ENCODE results near the gene ANKRD44.

ANKRD44 gene

DNA sequence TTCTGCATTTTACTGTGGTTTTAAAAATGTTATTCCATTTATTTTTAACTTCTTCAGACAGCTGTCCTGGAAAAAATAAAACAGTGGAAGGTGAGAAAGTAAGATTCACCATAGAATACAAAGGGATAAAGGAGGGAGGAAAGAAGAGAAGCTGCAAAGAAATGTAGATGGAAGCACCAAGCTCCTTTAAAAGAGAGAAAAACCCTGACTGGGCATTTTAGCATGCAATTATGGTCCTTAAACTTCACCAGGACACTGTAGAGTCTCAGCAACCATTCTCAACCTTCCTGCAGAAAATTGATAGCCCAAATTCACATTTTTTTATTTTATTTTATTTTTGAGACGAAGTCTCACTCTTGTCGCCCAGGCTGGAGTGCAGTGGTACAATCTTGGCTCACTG, 11.6 kb upstream of the ANKRD44 start:
- no peak for DNase-seq (ENCODE audit: low read depth)

DNA sequence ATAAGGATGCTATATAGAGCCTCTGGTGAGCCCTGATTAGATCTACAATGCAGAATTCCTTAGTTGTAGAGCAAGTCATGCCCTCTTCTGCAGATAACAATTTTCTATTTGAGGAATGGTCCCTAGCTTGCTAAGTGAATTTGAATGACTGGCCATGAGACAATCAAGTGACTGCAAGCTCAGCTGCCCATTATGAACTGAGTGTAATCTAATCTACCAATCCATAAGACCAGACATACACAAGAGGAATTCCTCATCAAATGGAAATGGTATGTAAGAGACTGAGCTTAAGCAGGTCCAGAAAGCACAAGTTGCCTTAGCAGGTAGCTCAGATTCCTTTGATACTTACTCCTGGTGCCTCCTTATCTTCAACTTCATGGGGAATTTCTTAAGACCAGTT, 4.8 kb upstream of the ANKRD44 start:
- DNase-seq (ENCODE audit: low read depth) = no peak

DNA sequence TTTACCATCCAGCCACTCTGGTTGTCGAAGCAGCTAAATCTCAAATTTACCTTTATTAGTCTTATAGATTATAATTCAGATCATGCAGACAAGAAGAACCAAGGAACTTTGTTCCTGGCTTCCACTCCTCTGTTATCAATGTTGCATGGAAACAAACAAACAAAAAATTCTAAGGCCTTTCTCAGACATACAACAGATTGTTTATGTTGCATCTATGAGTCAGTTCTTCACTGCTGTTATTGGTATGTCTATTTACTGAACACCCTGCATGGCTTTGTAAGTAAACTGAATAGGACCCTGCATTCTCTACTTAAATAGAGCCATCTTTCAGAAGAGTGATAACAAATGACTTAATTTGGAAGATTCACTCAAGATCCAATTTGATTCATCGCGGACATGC, 1.6 kb upstream of the ANKRD44 start:
- DNase-seq (ENCODE audit: low read depth) = no peak

DNA sequence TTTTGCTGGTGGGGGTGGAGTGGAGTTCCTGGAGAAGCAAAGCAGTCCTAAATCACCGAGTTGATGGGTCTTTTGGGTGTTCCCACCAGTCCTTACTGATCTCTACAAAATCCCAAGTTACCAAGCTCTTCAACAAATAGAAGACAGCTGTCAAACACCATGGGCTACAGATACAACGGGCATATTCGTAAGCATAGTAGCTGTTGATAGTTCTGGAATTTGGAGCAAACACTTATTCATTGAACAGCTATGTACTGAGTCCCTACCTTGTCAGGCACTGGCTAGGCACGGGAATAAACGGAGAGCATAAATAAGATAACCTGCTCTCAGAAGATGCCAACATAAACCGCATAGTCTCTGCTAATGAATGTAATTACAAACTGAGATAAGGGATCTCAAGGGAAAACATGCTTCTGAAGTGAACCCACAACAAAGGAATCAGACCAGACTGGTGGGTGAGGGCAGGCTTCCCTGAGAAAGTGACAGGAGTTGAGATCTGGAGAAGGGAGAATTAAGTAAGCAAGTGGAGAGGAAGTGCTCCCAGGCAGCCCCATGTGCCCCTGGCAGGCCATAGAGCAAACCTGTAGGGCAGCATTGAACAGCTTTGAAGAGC, 947 bp upstream of the ANKRD44 start:
- DNase-seq (ENCODE audit: low read depth) = no peak

DNA sequence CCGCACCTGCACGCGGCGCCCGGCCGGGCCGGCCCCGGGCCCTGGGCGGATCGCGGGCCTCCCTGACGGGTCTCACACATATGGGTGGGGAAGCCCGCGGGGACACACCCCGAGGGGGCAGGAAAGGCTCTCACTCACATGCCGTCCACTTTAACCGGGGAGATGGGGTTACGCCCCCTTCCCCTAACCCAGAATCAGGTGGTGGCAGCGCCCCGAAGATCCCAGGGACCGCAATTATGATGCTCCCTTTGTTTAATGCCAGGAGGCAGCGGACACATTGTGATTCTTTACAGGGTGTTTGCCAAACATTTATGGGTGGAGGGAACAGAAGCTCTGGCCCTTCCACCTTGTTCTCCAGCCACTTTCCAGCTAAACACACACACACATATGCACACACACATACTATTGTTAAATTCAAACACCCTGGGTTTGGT, 424 bp upstream of the ANKRD44 start:
- no peak for DNase-seq (ENCODE audit: low read depth)

DNA sequence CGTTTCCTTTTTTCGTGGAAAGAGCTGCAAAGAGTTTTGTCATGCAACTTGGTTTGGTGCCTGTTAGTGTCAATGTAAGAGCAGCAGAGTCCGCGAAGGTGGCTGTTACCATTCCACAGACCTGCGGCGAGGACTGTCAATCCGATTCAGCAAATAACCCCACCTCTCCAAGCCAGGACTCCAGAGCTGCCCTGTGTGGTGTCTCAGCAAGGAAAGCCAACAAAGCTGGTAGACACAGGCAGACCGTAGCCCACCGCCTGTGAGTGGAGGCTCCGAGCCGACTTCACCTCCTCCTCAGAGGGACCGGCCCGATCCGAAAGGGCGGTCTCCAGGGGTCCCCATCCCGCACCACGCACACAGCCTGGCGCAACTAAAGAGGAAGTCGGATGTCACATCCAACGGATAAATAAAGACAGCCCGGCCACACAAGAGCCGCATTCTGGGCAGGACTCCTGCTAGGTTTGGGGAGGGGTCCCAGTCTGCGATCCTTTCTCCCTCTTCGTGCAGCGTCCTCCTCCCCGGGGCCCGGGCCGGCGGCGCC, 819 bp downstream of the ANKRD44 start:
- no peak for DNase-seq (ENCODE audit: low read depth)

DNA sequence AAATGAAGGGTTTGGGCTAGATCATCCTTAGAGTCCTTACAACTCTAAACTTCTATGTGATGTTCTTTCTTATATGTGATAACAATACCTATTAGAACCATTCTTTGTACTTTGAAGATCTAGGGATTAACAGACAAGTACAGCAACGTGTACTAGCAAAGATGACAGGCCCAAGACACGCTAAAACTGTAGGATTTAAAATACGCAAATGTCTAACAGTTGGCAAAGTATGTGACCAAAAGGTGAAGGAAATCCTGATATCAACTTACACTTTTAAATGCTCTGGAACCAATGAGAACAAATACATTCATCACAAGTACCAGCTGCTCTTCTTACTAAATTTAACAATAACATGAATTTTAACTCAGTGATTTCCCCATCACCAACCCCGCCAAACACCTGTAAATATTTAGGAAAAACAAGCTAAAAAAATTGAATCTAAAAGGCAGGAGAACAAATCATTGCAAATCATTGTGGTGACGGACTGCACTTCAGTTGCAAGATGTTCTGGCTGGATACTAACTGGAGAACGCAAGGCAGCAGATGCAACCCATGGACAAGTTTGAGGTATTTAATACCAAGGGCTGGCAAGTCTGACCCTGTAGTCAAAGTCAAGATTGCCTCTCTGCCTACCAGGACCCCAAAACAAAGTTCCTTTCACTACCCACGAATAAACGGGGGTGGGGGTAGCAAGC, 1.4 kb downstream of the ANKRD44 start:
- no peak for DNase-seq (ENCODE audit: low read depth)

DNA sequence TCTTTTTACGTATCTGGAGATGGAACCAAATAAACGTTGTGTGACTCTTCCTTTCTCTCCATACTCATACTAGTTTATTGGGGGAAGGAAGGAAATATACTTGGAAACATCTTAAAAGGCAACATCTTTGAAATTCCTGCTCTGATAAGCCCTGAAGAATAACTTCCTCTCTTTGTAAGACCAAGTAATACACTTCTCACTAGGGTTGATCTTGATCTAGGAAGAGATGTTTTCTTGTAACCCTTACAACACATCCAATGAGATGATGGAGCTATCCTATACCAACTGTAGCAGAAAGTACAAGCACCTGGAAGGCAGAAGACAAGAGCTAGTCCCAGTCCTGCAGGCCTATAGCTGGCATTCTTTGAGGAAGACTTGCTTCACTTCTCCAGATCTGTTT, 2.0 kb downstream of the ANKRD44 start:
- no peak for DNase-seq (ENCODE audit: low read depth)

DNA sequence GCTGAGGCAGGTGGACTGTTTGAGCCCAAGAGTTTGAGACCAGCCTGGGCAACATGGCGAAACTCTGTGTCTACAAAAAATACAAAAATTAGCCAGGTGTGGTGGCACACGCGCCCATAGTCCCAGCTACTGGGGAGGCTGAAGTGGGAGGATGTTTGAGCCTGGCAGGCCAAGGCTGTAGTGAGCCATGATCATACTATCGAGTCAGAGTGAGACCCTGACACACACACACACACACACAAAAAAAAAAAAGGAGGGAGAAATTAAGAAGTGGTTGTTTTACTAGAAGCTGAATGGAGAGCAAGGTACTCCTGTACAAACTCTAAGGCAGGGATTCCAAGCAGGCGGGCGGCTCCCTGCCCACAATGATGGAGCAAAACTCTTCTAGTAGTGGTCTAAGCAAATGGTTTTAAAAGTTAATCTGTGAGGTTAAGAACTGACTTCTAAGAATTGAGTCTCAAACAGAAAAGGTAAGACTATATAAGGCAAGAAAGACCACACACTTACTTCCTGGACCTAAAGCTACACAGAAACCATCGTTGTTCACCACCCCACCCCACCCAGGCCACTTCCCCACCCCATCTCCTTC, 2.6 kb downstream of the ANKRD44 start:
- DNase-seq (ENCODE audit: low read depth) = no peak

DNA sequence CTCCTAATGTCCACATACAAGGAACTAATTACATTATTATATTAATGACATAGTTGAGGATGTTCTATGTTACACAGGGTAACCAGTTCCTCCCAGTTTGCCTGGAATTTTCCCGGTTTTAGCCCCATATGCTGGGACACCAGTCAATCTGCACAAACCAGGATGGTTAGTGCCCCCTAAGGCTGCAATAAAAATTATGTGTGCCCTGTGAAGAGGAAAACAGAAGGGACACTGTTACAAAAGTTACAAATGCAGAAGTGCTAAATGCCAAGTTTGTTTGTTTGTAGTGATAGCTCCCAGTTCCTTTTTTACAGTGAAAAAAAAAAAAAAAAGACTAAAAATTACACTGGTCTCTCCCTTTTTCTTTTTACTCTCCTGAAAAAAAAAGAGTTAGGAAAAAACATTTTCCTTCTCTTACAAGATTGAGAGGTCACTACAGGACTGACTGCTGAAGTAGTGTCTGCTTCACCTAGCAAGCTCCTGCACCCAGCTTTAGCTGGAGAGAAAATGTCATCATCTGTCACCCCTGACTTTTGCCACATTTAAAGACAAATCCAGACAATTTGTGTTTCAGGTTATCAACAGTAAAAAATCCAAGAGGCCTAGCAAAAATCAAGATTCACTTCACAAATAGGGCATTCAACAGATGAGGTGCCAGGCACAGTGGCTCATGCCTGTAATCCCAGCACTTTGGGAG, 3.2 kb downstream of the ANKRD44 start:
- DNase-seq (ENCODE audit: low read depth) = no peak

DNA sequence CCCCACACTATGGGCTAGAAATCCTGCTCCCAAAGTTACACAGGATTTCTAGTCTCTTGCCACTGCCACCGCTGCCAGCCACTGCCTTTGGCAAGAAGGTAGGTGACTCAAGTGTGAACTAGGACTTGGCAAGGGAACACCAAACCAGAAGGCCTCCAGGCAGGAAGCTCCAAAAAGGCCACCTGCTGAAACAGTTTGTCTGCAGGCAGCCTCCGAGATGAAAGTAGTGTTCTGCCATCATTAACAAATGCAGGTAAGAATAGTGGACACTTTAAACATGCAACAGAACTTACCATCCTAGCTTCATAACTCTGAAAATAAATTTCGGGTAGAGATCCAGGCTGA, 3.9 kb downstream of the ANKRD44 start:
- no peak for DNase-seq (ENCODE audit: low read depth)

DNA sequence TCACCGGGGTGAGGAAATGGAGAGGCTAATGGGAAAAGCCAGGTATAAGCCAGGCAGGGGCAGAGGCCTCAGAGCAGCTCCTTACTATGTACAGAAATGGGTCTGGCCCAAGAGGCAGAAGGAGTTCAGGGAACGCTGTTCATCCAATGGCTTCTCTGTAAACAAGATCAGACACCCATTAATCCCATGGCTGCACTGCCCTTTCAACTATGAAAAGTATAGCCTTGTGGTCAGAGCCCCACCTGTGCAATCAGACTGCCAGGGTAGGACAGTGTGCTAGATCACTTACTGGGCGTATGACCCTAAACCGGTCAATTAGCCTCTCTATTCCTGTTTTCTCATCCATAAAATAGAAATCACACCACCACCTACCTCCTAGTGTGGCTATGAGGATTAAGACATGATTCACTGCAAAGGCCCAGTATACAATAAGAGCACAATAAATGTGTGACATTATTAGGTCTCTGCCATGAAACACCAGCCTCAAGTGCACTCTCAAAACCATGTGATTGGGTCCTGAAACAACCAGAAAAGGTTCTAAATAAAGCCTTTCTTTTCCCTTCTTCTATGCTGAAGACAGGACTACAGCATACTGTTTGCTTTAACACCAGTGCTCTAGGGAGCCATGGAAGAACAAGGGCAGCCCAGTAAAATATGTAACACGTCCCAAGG, 4.4 kb downstream of the ANKRD44 start:
- DNase-seq (ENCODE audit: low read depth) = no peak

DNA sequence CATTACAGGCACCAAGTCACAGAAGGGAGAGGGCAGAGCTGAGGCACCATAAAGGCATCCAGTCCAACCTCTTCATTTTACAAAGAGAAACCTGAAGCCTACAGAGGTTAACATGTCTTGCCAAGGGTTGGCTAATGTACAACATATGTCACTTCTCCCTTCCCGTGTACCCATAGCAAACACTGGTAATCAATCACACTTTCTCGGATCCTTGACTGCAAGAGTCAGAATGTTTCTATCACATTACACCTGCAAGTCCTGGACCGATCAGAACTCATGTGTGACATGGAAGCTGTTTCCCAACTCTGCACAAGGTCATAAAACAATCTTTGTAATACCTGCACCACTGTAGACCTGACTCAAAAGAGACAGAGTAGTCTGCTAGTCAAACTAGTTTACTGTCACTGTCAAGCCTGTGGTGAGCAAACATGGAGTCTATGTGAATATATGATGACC, 6.0 kb downstream of the ANKRD44 start:
- no peak for DNase-seq (ENCODE audit: low read depth)

DNA sequence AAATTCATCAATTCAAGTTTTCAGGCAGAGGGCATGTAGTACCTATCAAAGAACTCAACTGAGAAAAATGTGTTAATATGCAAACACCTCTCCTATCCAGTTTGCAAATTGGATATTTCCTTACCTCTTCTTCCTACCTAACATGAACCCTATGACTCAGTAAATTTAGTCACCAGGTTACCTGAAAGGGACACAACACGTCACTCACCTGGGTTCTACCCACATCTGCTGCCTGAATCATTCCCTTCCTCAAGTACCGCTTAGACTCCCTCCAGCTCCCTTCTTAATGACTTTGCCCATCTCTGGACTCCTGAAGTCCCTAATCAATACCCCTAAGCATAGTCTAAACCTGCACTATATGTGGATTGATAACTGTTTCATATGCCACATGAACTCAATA, 10.4 kb downstream of the ANKRD44 start:
- no peak for DNase-seq (ENCODE audit: low read depth)

DNA sequence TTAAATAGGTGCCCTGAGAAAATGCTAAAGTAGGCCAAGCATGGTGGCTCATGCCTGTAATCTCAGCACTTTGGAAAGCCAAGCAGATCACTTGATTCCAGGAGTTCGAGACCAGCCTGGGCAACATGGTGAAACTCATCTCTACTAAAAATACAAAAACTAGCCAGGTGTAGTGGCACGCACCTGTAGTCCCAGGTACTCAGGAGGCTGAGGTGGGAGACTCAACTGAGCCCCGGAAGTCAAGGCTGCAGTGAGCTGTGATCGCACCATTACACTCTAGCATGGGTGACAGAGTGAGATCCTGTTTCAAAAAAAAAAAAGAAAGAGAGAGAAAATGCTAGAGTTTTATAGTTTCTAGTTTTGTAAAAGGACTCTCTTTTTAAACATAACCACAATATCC, 12.0 kb downstream of the ANKRD44 start:
- DNase-seq (ENCODE audit: low read depth) = no peak

DNA sequence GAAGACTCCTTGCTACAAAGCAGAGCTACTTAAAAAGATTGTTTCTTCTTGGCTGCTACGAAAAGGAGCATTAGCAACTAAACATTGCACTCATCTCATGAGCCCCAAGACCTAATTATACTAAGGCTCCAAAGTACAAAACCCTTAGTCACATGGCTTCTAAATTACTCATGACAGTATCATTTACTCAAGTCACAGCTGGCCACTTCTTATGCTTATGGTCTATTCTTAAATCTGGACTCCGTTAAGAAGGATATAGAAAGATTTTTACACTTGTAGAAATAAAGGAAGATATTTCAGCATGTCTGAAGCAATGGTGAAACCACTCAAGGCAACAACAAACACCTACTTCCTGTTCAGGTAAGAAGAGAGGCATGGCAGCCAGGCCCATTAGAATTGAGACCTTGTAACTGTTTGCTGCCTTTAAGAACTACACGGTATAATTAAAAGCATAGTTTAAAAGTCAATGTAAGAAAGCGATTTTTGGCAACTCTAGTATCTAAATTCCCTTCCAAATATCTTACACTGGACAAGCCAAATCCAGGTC, 12.7 kb downstream of the ANKRD44 start:
- DNase-seq (ENCODE audit: low read depth) = no peak

DNA sequence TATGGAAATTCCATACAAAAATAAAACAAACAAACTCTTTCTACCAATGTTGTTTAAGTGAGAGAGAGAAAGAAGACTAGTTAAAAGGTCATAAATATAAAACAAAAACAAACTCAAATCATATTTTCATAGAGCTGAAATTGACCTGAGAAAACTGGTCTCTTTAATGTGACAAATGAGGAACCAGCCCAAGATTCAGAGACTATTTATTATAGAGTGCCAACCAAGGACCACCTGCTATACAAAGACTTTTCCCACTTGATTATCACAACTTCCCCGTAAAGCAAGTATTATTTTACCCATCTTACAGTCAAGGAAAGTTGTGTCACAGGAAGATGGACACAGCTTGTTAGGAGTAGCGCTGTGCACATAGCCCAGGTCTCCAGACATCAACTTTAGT, 13.3 kb downstream of the ANKRD44 start:
- no peak for DNase-seq (ENCODE audit: low read depth)

DNA sequence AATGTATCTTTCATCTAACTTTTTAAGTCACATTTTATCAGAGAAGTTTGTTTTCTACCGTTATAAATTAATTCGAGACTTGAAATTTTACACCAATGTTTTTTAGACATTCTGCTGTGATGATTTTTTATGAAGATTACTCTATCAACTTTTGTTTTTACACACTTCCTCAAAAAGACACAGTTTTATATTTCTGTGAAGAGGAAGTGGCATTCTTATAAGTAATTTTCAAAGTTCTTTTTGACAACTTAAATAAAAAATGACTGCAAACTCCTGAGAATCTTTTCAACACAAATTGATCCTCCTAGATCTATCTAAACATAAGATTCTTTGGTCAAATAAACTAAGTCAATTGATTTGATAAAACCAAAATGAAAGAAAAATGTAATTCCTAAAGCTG, 13.7 kb downstream of the ANKRD44 start:
- DNase-seq (ENCODE audit: low read depth) = no peak

DNA sequence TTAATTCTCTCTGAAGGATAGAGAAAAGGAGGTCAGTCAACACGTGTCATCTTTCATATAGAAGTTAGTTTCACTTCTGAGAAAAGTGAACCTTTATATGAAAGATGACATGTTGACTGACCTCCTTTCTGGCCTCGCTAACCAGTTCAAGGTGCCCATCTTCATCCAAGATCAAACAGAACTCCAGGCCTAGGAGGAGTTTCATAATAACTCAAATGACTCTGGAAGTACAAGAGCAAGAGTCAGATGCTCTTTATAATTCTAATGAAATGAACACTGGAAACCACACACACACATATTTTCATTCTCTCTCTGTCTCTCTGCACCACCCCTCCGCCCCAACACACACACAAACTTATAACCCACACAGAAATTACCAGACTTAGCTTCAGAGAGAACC, 16.3 kb downstream of the ANKRD44 start:
- no peak for DNase-seq (ENCODE audit: low read depth)

DNA sequence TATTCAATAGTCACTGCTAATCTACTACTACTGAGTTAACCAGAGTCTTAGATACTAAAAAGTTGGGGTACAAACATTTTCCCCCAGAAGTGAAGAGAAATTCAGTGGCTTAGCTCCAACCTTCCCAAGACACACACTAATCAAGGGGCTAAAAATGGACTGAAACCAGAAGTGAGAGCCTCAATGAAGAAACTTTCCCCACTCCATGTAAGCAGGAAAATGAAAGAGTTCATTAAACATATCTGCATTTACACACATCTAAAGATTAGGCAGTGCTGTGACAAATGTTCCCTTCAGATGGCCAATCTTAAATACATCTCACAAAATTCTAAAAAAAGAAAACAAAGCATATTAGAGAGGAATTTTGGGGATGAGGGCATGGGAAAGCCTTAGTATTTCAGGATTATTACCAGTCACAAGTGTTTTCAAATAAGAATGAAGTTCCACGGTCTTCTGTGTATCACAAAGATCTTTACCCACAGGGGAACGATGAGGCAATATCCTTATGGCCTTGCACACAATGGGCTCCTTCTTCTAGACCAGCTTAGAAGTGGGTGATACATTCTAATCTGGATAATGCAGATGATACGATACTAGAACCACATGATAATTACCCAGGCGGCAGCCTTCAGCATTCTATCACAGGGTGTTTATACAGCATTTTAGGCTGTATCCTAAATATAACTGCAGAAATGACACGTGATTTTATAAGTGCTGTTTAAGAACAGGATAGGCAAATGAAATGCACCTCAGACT, 17.1 kb downstream of the ANKRD44 start:
- DNase-seq (ENCODE audit: low read depth) = no peak

DNA sequence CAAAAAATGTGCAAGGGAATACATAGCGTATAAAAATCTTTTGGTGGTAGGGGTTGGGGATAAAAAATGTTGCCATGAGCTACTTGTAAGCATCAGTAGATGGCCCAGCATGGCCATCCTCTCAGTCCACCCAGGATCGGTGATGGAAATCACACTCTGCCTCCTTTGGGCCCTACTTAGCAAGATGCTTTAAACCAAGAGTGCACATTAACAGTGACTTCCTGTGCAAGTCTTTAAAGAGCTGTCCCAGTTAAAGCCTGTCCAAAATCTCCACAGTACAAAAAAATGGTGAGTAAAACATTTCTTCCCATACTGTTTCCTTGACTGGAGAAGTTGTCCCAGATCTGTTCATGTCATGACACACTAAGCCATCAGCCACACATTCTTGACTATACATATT, 18.0 kb downstream of the ANKRD44 start:
- no peak for DNase-seq (ENCODE audit: low read depth)
